Fibroblast of the aortic adventitia (primary cell): ENCODE data around the gene RXFP2. TPM values are rescaled to one million over a fixed set of nuclear protein-coding genes. Genes with fewer than 3 reads are reported as not detected.

Experiments
- DNase-seq: peaks from one replicate; pipeline ENCODE4 v3.0.0-alpha.2; 2010; ENCODE audit warnings: low read depth
- H3K4me3 ChIP-seq: 2 replicates; pipeline ENCODE4 v1.5.1; 2011; ENCODE audit warnings: low read depth, mild to moderate bottlenecking, control low read depth, low read length, moderate library complexity
- CTCF ChIP-seq: IDR thresholded peaks from 2 replicates; pipeline ENCODE4 v1.5.1; 2011; ENCODE audit warnings: mild to moderate bottlenecking, low read length, control low read depth, inconsistent platforms; ENCODE audit not compliant: insufficient read depth
- total RNA-seq: library from RNA; depleted of rRNA; stranded (reverse); fragments of >200 nt; gene quantifications from 2 replicates; pipeline ENCODE4 v1.2.3, GENCODE V29; 2012; ENCODE audit warnings: low replicate concordance

RXFP2 gene
- total RNA-seq, 1 donor = not detected

DNA sequence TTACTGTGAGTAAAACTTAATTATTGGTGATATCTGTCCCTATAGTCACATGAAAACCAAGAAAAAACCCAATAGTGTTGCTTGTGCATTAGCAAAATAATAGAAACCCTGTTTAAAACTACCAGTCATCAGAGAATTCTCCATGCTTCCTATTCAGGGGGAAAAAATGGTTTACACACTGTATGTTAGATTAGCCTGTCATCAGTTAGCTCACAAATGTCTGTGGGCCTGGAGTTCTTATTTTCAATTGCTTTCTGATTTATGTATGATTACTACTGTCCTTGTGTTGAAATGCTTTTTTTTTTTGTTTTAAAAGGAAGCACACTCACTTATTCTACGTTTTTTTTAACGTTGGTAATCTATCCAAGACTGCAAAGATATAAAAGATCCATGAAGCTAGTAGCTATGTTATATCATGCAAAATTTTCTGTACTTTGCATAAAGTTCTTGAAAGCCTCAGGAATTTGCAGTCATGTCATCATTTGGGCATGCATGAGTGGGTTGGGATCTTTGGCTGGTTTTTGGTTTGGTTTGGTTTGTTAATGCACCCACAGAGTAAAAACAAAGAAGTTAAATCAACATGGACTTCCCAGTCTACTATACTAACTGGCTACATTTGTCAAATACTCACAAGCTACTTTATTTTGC is 25.9 kb downstream of the RXFP2 start:
- peak; percentile 84 for DNase-seq
- no peak overlapping the region for H3K4me3 ChIP-seq
- TF ChIP-seq CTCF = no peak

- TF ChIP-seq CTCF = no peak
- no peak overlapping the region for H3K4me3 ChIP-seq
- DNase-seq = peak; percentile 94
Observed at GRCh38 chr13:31767175-31767900, 28.0 kb downstream of the RXFP2 start.

GRCh38 chr13:31768351-31768750 is 29.0 kb downstream of the RXFP2 start:
- H3K4me3 ChIP-seq = no peak overlapping the region
- no peak for TF ChIP-seq CTCF
- DNase-seq = no peak

GRCh38 chr13:31769575-31769974 is 30.2 kb downstream of the RXFP2 start:
- TF ChIP-seq CTCF = no peak
- H3K4me3 ChIP-seq = no peak overlapping the region
- DNase-seq = no peak

DNA sequence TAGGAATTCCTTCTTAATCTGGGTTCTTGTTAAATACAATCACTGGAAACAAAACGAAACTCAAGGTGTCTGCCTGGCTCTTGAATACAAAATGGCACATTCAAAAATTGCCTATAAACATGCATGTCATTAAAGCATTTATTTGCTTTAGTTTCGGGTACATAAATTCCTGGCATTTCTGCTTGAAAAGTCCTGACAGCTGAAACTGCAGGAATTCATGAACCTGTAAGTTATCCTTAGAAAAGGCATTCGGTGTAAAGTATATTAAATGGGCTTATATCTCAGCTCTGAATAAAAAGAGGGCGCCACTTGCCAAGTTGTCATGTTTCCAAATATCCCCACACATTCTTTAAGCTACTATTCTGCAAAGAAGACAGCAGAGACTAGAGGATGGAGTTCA is 32.9 kb downstream of the RXFP2 start:
- H3K4me3 ChIP-seq = no peak overlapping the region
- no peak for DNase-seq
- no peak for TF ChIP-seq CTCF

DNA sequence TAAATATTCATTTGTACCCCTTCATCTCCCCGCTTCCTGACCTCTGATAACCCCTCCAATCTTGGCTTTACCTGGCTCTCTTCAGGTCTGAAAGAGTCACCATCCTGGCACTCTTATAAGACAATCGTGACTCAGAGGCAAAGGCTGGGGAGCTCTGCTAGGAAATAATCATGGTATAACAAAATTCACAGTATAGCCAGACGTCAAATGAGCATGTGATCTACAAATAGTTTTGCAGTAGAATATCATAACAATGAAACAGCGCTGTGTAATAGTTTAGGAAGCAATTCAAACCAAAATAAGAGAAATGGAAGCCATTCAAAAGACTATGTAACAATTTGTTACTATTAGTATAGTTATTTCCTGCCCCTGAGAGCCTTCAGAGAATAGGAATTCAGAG is 34.2 kb downstream of the RXFP2 start:
- DNase-seq = peak; percentile 96
- no peak overlapping the region for H3K4me3 ChIP-seq
- no peak for TF ChIP-seq CTCF
